ACC112 (cell line): ENCODE results near the gene MYH3.
"Not testable (repeated sequence)": the region's sequence is repeated elsewhere in the genome, so short reads cannot be mapped to it uniquely, and the experiment has no call there.

ENCODE experiments used
- H2AFZ ChIP-seq: fragments of 200-600 bp; sonication (generic); one replicate; pipeline ENCODE4 v1.6.0; 2017; ENCODE audit warnings: antibody characterized with exemption, low read length; ENCODE audit not compliant: unreplicated experiment
- H3K27ac ChIP-seq: fragments of 200-600 bp; sonication (generic); 2 replicates; pipeline ENCODE4 v1.5.1; 2014; ENCODE audit warnings: low read depth, mild to moderate bottlenecking, antibody characterized with exemption, low read length, moderate library complexity
- H3K27me3 ChIP-seq: fragments of 200-600 bp; sonication (generic); 2 replicates; pipeline ENCODE4 v1.6.1; 2014; ENCODE audit warnings: mild to moderate bottlenecking, antibody characterized with exemption, low read length, moderate library complexity, mixed read lengths; ENCODE audit not compliant: insufficient read depth
- H3K36me3 ChIP-seq: fragments of 200-600 bp; sonication (generic); 2 replicates; pipeline ENCODE4 v1.6.1; 2016; ENCODE audit warnings: mild to moderate bottlenecking, antibody characterized with exemption, low read length, moderate library complexity, mixed read lengths; ENCODE audit not compliant: insufficient read depth
- H3K4me1 ChIP-seq: fragments of 200-600 bp; sonication (generic); one replicate; pipeline ENCODE4 v1.6.1; 2016; ENCODE audit warnings: low read length, mixed read lengths; ENCODE audit not compliant: insufficient read depth, unreplicated experiment, control insufficient read depth
- H3K4me3 ChIP-seq: fragments of 200-600 bp; sonication (generic); 2 replicates; pipeline ENCODE4 v1.5.1; 2014; ENCODE audit warnings: mild to moderate bottlenecking, low read depth, low read length
- H3K79me2 ChIP-seq: fragments of 200-600 bp; sonication (generic); one replicate; pipeline ENCODE4 v1.6.0; 2016; ENCODE audit warnings: low read length; ENCODE audit not compliant: control insufficient read depth, unreplicated experiment, insufficient read depth

Gene MYH3

DNA sequence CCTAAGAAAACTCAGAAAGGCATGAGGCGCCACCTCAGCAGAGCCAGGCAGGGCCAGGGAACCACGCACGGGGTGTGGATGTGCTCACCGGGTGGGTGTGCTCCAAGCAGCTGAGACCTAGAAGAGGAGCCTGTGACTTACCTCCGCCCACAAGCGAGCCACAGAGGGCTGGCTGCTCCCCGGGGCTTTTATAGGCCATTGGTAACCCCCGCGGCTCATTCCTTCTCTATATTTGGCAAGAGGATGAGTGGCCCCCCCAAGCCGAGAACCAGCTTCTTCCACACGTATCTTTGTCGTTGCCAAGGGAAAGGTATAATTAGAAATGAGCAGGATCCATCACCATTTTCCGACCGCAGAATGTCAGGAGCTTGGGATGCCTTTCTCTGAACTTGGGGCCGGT lies at the start of gene MYH3:
TSS of gene MYH3 (minus strand) at position 162 of the 400 bp plus-strand sequence. CDS start 2,245 bp downstream, outside the sequence.
- no peaks in the 10 kb centered on the region for H3K36me3 ChIP-seq
- no peaks in the 10 kb centered on the region for H3K4me1 ChIP-seq
- H3K27me3 ChIP-seq = no peaks in the 10 kb centered on the region
- no peaks in the 10 kb centered on the region for H3K79me2 ChIP-seq
- H2AFZ ChIP-seq = no peak within 1 kb of the TSS
- no peak within 1 kb of the TSS for H3K27ac ChIP-seq
- no peak within 1 kb of the TSS for H3K4me3 ChIP-seq

DNA sequence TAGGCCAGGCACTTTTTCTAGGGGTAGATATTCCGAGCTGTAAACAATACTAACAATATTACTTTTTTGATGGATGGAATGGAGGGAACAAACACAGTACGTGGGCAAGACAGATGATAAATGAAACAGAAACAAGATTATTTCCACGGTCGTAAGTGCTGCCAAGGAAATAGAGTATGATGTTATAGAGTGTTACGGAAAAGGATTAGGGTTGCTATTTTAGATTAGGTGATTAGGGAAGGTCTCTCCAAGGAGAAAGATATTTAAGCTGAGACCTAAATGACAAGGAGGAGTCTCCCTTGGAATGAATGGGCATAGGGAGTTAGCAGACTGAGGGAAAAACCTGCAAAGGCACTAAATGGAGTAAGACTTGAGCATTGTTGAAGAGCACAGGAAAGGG lies 48.6 kb upstream of the MYH3 start:
- H3K36me3 ChIP-seq = peaks cover 24% of the 10 kb centered on the region
- no peak overlapping the region for H3K4me3 ChIP-seq
- peaks cover 10% of the 10 kb centered on the region for H3K4me1 ChIP-seq
- H3K27ac ChIP-seq = no peak overlapping the region
- no peak overlapping the region for H2AFZ ChIP-seq
- no peaks in the 10 kb centered on the region for H3K27me3 ChIP-seq
- peaks cover 15% of the 10 kb centered on the region for H3K79me2 ChIP-seq

- Histone ChIP-seq H3K79me2 (peaks cover 28% of the 10 kb centered on the region), H3K36me3 (peaks cover 17% of the 10 kb centered on the region), H2AFZ (no peak overlapping the region), H3K27me3 (no peaks in the 10 kb centered on the region), H3K27ac (no peak overlapping the region), H3K4me1 (peaks cover 16% of the 10 kb centered on the region), H3K4me3 (no peak overlapping the region)
Observed at GRCh38 chr17:10702574-10702973, 45.5 kb upstream of the MYH3 start.

- no peak overlapping the region for H3K4me3 ChIP-seq
- H3K27ac ChIP-seq = no peak overlapping the region
- no peaks in the 10 kb centered on the region for H3K27me3 ChIP-seq
- H2AFZ ChIP-seq = no peak overlapping the region
- H3K79me2 ChIP-seq = peaks cover 51% of the 10 kb centered on the region
- H3K4me1 ChIP-seq = peaks cover 25% of the 10 kb centered on the region
- H3K36me3 ChIP-seq = peaks cover 9% of the 10 kb centered on the region
Observed at GRCh38 chr17:10699856-10700255, 42.7 kb upstream of the MYH3 start.

DNA sequence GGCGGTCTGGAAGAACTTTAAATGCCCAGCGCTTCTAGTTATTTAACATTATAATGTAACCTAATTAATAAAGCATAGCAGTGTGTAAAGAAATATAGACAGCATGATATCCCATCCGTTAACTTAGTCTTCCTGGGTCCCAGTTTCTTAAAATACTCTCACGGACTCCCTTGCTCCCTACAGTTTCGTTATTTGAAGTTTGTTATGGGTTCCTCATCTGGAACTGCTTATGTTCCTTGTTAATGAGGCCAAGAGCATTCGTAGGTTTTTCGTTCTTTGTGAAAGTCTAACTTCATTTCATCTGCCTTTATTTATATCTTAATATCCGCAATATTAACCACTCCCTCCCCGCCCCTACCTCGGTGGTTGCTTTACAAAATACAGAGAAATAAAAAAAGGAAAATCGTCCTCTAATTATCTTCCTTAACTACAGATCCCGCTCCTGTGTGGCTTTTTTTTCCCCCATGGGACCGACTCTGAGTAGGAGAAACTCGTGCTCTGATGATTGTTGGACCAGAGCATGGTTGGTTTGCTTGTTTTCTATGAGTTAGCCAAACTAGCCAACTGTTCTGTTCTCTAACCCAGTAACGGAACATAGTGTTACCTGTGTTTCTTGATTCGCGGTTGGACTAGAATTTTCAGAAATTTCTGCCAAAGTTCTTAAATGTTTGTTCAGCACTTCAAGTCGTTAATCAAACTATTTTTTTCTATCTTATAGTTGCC lies 41.1 kb upstream of the MYH3 start:
- Histone ChIP-seq H3K79me2 (peaks cover 65% of the 10 kb centered on the region), H3K4me1 (peaks cover 28% of the 10 kb centered on the region), H3K4me3 (peak overlapping the region; percentile 94), H3K27ac (peak overlapping the region; percentile 87), H3K36me3 (peaks cover 5% of the 10 kb centered on the region; the same call in 1 of the 2 replicates), H2AFZ (peak overlapping the region; percentile 70), H3K27me3 (no peaks in the 10 kb centered on the region)

DNA sequence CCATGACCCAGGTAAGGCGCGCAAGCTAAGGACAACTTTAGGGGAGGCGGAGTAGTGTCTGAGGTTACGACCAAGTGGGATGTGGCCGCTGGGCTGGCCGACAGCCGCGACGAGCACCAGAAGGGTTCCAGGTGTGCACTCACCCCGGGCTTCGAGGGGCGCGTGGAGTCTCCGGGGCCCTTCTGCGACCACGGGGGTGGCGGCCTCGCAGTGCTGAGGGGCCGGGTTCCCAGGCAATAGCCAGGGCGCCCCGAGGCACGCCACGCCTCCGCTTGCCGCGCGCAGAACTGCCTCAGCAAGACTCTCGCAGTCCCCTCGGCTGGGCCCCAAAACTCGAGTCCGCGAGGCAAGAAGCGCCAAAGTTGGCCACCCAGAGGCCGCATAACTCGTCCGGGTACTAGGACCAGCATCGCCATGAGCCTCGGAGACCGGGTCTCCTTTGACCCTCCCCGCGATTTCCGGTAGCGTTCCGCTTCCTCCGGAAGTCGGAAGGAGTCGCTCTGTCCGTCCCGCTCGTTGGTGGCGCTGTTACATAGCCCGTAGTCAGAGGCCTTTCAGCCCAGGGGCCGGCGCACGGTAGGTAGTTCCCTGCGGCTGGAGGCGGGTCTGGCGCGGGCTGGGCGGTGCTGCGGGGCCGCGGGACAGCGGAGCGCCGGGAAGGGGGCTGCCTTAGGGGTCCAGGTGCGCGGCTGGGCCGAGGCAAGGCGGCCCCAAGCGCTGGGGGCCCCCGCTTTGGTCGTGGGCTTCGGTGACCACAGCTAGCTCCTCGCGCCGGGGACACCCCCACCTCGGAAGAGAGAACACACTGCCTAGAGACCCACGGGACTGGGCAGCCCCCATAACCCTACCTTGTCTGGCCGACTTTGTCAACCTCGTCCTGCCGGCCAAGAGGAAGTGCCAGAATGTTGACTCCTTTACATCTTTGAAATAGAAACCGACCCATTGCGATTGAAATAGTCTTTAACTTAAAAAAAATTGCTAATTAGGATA lies 40.3 kb upstream of the MYH3 start, which contains the start of the genes ADPRM and SCO1:
TSS of gene ADPRM (plus strand) at position 503 of the 990 bp plus-strand sequence. CDS start 7,333 bp downstream, outside the sequence.
TSS of gene SCO1 (minus strand) at position 442 of the 990 bp plus-strand sequence. CDS start at position 416, 26 bp downstream.
- H3K36me3 ChIP-seq = peaks cover 13% of the 10 kb centered on the region
- H3K27ac ChIP-seq = peak within 1 kb of the TSS; percentile 87
- H3K4me3 ChIP-seq = peak within 1 kb of the TSS; percentile 94
- peaks cover 23% of the 10 kb centered on the region for H3K4me1 ChIP-seq
- H3K27me3 ChIP-seq = no peaks in the 10 kb centered on the region
- peak within 1 kb of the TSS; percentile 85 for H2AFZ ChIP-seq
- H3K79me2 ChIP-seq = peaks cover 68% of the 10 kb centered on the region

DNA sequence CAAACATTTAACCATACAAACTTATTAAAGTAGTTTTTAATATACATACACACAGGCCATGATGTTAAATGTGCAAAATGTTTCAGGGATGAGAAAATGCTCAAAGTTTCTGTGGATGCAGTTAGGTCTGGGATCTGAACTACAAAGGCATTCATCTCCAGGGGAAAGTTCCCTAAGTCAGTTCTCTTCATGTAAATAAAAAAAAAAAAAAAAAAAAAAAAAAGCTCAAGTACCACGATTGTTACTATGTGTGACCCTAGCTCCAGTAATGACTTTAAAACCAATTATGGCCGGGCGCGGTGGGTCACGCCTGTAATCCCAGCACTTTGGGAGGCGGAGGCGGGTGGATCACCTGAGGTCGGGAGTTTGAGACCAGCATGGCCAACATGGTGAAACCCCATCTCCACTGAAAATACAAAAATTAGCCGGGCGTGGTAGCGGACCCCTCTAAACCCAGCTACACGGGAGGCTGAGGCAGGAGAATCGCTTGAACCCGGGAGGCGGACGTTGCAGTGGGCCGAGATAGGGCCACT lies 38.8 kb upstream of the MYH3 start:
- Histone ChIP-seq H3K36me3 (peaks cover 27% of the 10 kb centered on the region), H3K4me1 (peaks cover 18% of the 10 kb centered on the region), H3K79me2 (peaks cover 71% of the 10 kb centered on the region), H3K4me3 (peak overlapping the region; percentile 94)
- not testable (repeated sequence) for H3K27ac ChIP-seq, H3K27me3 ChIP-seq, H2AFZ ChIP-seq

GRCh38 chr17:10687499-10687898 lies 30.4 kb upstream of the MYH3 start:
- Histone ChIP-seq H2AFZ (no peak overlapping the region), H3K4me3 (no peak overlapping the region), H3K4me1 (no peaks in the 10 kb centered on the region), H3K27ac (no peak overlapping the region), H3K36me3 (peaks cover 53% of the 10 kb centered on the region), H3K27me3 (no peaks in the 10 kb centered on the region), H3K79me2 (peaks cover 43% of the 10 kb centered on the region)

- H3K27ac ChIP-seq = no peak overlapping the region
- no peak overlapping the region for H3K4me3 ChIP-seq
- H2AFZ ChIP-seq = no peak overlapping the region
- no peaks in the 10 kb centered on the region for H3K4me1 ChIP-seq
- peaks cover 53% of the 10 kb centered on the region for H3K36me3 ChIP-seq
- H3K79me2 ChIP-seq = peaks cover 14% of the 10 kb centered on the region
- H3K27me3 ChIP-seq = no peaks in the 10 kb centered on the region
Observed at GRCh38 chr17:10683853-10684252, 26.7 kb upstream of the MYH3 start.

DNA sequence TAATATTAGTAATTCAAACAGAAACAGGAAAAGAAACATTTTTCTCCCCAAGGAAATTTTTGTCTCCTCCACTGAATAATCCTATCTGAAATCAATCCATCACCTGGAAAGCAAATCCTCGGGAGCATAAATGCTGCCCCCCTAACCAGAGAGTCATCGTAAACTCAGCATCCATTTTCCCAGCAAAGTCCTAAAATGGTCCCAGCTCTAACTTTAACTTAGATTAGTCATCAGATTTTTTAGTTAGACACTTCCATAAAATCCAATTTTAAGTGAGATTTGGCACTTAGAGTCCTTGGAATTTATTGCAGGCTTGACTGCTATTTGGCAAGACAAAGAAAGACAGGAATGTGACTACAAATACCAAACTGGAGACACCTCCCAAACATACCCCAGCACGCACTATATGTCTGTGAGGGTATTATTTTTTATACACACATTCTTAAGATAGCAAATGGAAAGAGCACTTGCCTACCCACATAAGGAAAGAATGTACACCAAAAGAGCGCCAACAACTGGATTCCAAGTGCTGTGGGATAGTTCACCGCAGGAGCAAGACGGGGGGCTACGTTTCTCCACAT lies 24.8 kb upstream of the MYH3 start:
- H3K36me3 ChIP-seq = peaks cover 55% of the 10 kb centered on the region

More for the DNA sequence above, 24.8 kb upstream of the MYH3 start:
- H3K4me1 ChIP-seq = no peaks in the 10 kb centered on the region
- H3K27ac ChIP-seq = no peak overlapping the region
- H3K27me3 ChIP-seq = no peaks in the 10 kb centered on the region
- no peak overlapping the region for H2AFZ ChIP-seq
- H3K4me3 ChIP-seq = no peak overlapping the region
- peaks cover 3% of the 10 kb centered on the region for H3K79me2 ChIP-seq
